SK-N-MC (cell line): Measurements from ENCODE around the gene RGSL1.

Experiments used
- EZH2 ChIP-seq: fragments of 200-600 bp; sonication (generic); IDR thresholded peaks from one replicate; pipeline ENCODE4 v1.6.1; 2017; ENCODE audit warnings: antibody characterized with exemption
- FOXP2 ChIP-seq: optimal IDR thresholded peaks from 2 replicates; pipeline ENCODE3; 2011; ENCODE audit warnings: mild to moderate bottlenecking, moderate library complexity; ENCODE audit not compliant: insufficient read depth; ENCODE audit errors: extremely low read length, control extremely low read depth
- POLR2AphosphoS5 ChIP-seq: IDR thresholded peaks from 2 replicates; pipeline ENCODE4 v1.6.1; 2012; ENCODE audit warnings: mild to moderate bottlenecking, low read depth, low read length, borderline replicate concordance

DNA sequence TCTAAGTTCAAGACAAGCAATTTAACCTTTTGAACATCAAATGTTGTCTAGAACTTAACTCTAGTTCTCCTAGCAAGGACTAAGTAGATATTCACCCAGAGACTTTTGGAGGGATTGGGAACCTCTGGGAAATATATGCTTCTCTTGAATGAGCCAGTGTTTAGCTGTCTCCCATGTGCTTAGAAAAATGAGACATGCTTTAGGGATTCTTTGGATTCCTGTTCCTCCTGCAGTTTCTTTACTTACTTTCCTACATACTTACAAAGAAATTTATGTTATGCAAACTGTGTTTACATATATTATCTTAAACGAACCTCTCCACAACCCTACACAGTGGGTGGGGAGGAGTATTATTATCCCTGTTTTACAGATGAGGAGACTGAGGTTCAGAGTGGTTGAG is 99.9 kb downstream of the RGSL1 start:
- TF ChIP-seq EZH2 (no peak), POLR2AphosphoS5 (no peak), FOXP2 (no peak)
